Neutrophil (primary cell): ENCODE results near the gene NLRC3.

Experiments
- H3K27ac ChIP-seq: fragments of 200-600 bp; sonication (generic); 2 replicates; pipeline ENCODE4 v1.5.1; 2016; ENCODE audit warnings: mild to moderate bottlenecking, moderate library complexity
- H3K27me3 ChIP-seq: fragments of 200-600 bp; sonication (generic); 2 replicates; pipeline ENCODE4 v1.6.0; 2016; ENCODE audit warnings: mild to moderate bottlenecking
- H3K36me3 ChIP-seq: fragments of 200-600 bp; sonication (generic); 2 replicates; pipeline ENCODE4 v1.5.1; 2017
- H3K4me1 ChIP-seq, 2 experiments: fragments of 200-600 bp in 1 of 2; sonication (generic) in 1 of 2; 1 replicate in 1 of 2; 2 replicates in 1 of 2; pipeline versions ENCODE4 v1.5.1 to v1.6.1; 2013 to 2016; ENCODE audit warnings: low read depth in 1 of 2, low read length in 1 of 2, mild to moderate bottlenecking in 1 of 2, moderate library complexity in 1 of 2; ENCODE audit not compliant: control insufficient read depth in 1 of 2, insufficient read depth in 1 of 2
- H3K4me3 ChIP-seq, 2 experiments: fragments of 200-600 bp in 1 of 2; sonication (generic) in 1 of 2; 1 replicate in 1 of 2; 2 replicates in 1 of 2; pipeline ENCODE4 v1.5.1; 2013 to 2016; ENCODE audit warnings: low read depth in 1 of 2, low read length in 1 of 2, mild to moderate bottlenecking in 1 of 2, moderate library complexity in 1 of 2
- H3K9me3 ChIP-seq: fragments of 200-600 bp; sonication (generic); 2 replicates; pipeline ENCODE4 v1.5.1; 2016
- CTCF ChIP-seq: fragments of 200-600 bp; sonication (generic); IDR thresholded peaks from 2 replicates; pipeline ENCODE4 v1.5.1; 2016; ENCODE audit warnings: antibody characterized with exemption

NLRC3 gene

DNA sequence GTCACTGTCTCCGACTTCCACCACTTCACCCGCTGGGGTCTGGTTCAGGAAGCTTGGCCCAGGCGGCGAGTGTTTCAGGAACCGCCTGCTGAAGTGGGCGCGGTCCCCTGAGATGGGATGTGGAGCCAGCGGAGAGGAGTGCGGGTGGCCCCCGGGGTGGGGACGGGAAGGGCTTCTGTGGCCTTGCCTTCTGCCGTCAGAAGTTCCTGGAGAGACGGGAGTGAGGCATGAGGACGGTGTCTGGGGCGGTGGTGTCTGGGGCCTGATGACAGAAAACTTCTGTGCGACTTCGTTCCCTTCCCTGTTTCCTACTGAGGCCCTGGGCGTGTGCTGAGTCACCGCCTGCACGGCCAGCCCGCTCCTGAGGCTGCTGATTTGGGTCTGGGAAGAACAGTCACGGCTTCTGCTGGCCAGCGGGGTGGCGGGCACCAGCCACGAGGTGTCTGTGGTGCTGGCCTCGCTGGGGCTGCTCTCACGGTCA is 12.3 kb upstream of the NLRC3 start:
- Histone ChIP-seq H3K27ac (no peak overlapping the region), H3K9me3 (no peaks in the 10 kb centered on the region), H3K4me3 (peak overlapping the region; percentile 28 to 38), H3K27me3 (peaks cover 27% of the 10 kb centered on the region), H3K36me3 (peaks cover 21% of the 10 kb centered on the region), H3K4me1 (peaks cover 36 to 38% of the 10 kb centered on the region in 2 experiments)
- TF ChIP-seq CTCF, result no peak

GRCh38 chr16:3589001-3589400 is 11.8 kb upstream of the NLRC3 start:
- H3K4me1 ChIP-seq, result peaks cover 36 to 38% of the 10 kb centered on the region in 2 experiments
- H3K27ac ChIP-seq, result no peak overlapping the region
- H3K9me3 ChIP-seq, result no peaks in the 10 kb centered on the region
- TF ChIP-seq CTCF, result no peak
- peak overlapping the region; percentile 28 to 38 for H3K4me3 ChIP-seq
- peaks cover 21% of the 10 kb centered on the region for H3K36me3 ChIP-seq
- H3K27me3 ChIP-seq, result peaks cover 23% of the 10 kb centered on the region

DNA sequence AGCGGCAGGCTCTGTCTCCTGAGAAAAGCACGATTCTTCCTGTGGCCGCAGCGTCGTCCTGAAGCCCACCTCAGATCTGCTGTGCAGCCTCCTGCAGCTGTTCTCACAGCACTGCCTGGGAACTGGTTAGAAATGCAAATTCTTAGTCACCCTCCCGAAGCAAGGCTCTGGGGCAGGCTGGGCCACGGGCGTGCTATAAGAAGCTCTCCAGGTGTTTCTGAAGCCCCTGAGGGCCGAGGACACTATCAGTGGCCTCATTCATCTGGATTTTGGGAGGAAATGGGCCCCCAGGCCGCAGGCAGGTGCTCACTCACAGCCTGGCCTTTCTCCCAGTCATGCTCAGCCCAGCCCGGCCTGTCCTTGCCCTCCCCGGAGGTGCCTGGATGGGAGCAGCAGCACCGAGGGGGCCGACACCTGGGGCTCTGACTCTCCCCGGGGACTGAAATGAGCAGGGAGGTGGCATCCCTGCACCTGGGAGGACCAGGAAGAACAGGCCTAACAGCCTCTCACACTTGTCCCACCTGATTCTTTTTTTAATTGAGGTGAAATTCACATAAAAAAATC is 10.4 kb upstream of the NLRC3 start:
- no peaks in the 10 kb centered on the region for H3K9me3 ChIP-seq
- peaks cover 33% of the 10 kb centered on the region for H3K36me3 ChIP-seq
- no peak overlapping the region for H3K4me3 ChIP-seq
- H3K27me3 ChIP-seq, result peaks cover 23% of the 10 kb centered on the region
- peaks cover 36 to 41% of the 10 kb centered on the region in 2 experiments for H3K4me1 ChIP-seq
- no peak overlapping the region for H3K27ac ChIP-seq
- TF ChIP-seq CTCF, result no peak

- H3K36me3 ChIP-seq, result peaks cover 29% of the 10 kb centered on the region
- no peak overlapping the region for H3K27ac ChIP-seq
- peaks cover 21 to 32% of the 10 kb centered on the region in 2 experiments for H3K4me1 ChIP-seq
- TF ChIP-seq CTCF, result no peak
- no peak overlapping the region for H3K4me3 ChIP-seq
- peaks cover 33% of the 10 kb centered on the region for H3K27me3 ChIP-seq
- H3K9me3 ChIP-seq, result no peaks in the 10 kb centered on the region
These were observed 7.2 kb upstream of the NLRC3 start for GRCh38 chr16:3584412-3584811.

DNA sequence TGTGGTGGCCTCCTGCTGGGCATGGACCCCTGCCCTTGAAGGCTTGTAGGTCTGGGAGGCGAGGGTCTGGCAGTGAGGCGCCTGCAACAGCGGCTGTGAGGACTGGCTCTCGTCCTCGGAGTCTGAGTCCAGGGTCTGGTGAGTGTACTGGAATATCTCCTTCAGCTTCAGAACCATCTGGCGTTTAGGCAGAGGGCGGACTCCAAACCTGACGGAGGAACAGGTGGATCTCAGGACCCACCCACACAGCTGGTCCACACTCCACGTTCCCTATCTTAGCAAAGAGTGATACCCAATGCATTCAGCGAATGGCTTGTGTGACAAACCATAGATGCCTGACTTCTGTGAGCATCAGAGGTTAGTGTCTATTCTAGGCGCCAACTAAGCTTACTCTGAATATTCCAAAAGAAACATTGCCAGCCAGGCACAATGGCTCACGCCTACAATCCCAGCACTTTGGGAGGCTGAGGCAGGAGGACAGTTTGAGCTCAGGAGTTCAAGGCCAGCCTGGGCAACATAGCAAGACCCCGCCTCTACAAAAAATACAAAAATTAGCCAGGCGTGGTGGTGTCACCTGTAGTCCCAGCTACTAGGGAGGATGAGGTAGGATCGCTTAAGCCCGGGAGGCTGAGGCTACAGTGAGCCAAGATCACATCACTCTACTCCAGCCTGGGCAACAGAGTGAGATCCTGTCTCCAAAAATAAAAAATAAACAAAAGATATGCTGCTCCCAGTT is 6.3 kb upstream of the NLRC3 start:
- no peak for TF ChIP-seq CTCF

More for the DNA sequence above, 6.3 kb upstream of the NLRC3 start:
- peaks cover 29% of the 10 kb centered on the region for H3K36me3 ChIP-seq
- H3K27ac ChIP-seq, result no peak overlapping the region
- H3K27me3 ChIP-seq, result peaks cover 33% of the 10 kb centered on the region
- H3K4me1 ChIP-seq, result peaks cover 22 to 32% of the 10 kb centered on the region in 2 experiments
- H3K4me3 ChIP-seq, result no peak overlapping the region
- no peaks in the 10 kb centered on the region for H3K9me3 ChIP-seq
